H1 (cell line): ENCODE data around the gene SOHLH1. TPM values are rescaled to one million over a fixed set of nuclear protein-coding genes. Genes with fewer than 3 reads are reported as not detected.

ENCODE experiments used
- CTCF ChIA-PET: fragments of 300-600 bp; sonication (Branson Sonifier 250); formaldehyde crosslinking; loops from one replicate; lab custom pipeline; 2021; ENCODE audit not compliant: partially characterized antibody; lab: Charles Lee
- POLR2A ChIA-PET: fragments of 300-600 bp; sonication (Branson Sonifier 250); formaldehyde crosslinking; loops from one replicate; lab custom pipeline; 2021; ENCODE audit warnings: inconsistent platforms; ENCODE audit not compliant: partially characterized antibody; lab: Charles Lee
- DNase-seq, 2 experiments: peaks; one replicate each; pipeline versions ENCODE4 v3.0.0 to v3.0.0-alpha.2; 2010 to 2022; ENCODE audit warnings: low spot score in 2 of 2, low read depth in 1 of 2, mixed read lengths in 1 of 2
- FAIRE-seq: peaks from 2 replicates; lab custom pipeline; 2011; peaks lifted over from hg19 to GRCh38; lab: Jason Lieb, UNC
- H2AFZ ChIP-seq: 2 replicates; pipeline ENCODE4 v1.8.1; 2012; ENCODE audit warnings: low read length, inconsistent platforms
- H2AK5ac ChIP-seq: 2 replicates; pipeline ENCODE4 v1.6.1; 2013; ENCODE audit warnings: low read depth, low read length
- H2BK120ac ChIP-seq: replicated peaks from 2 replicates; pipeline ENCODE3; 2013; ENCODE audit warnings: low read depth, low read length, inconsistent platforms
- H2BK12ac ChIP-seq: 2 replicates; pipeline ENCODE4 v1.6.1; 2013; ENCODE audit warnings: low read depth, low read length
- H2BK15ac ChIP-seq: 2 replicates; pipeline ENCODE4 v1.6.1; 2013; ENCODE audit warnings: low read length
- H2BK20ac ChIP-seq: 2 replicates; pipeline ENCODE4 v1.6.1; 2013; ENCODE audit warnings: low read length
- H2BK5ac ChIP-seq: 2 replicates; pipeline ENCODE4 v1.6.1; 2013; ENCODE audit warnings: low read depth, low read length
- H3K14ac ChIP-seq: 2 replicates; pipeline ENCODE4 v1.6.1; 2013; ENCODE audit warnings: inconsistent platforms; ENCODE audit not compliant: insufficient read length
- H3K18ac ChIP-seq: 2 replicates; pipeline ENCODE4 v1.6.1; 2013; ENCODE audit warnings: low read length; ENCODE audit errors: extremely low read depth
- H3K23ac ChIP-seq: 2 replicates; pipeline ENCODE4 v1.6.1; 2013; ENCODE audit warnings: inconsistent platforms; ENCODE audit not compliant: insufficient read length
- H3K23me2 ChIP-seq: 2 replicates; pipeline ENCODE4 v1.6.1; 2013; ENCODE audit warnings: low read depth, low read length
- H3K27ac ChIP-seq: 2 replicates; pipeline ENCODE4 v1.6.1; 2011; ENCODE audit warnings: low read depth, low read length, inconsistent platforms
- H3K27me3 ChIP-seq, 4 experiments: replicated peaks in 1 of 4; 1 replicate in 1 of 4; 2 replicates in 3 of 4; pipeline versions ENCODE4 v1.6.1 to v1.8.1; 2011 to 2013; ENCODE audit warnings: low read length in 3 of 4, mild to moderate bottlenecking in 3 of 4, inconsistent platforms in 2 of 4, mixed read lengths in 2 of 4, moderate library complexity in 1 of 4; ENCODE audit not compliant: control insufficient read depth in 3 of 4, insufficient read depth in 3 of 4; ENCODE audit errors: extremely low read depth in 1 of 4
- H3K36me3 ChIP-seq, 4 experiments: 2 replicates each; pipeline versions ENCODE4 v1.6.1 to v1.8.1; 2011 to 2013; ENCODE audit warnings: mild to moderate bottlenecking in 4 of 4, low read length in 3 of 4, moderate library complexity in 2 of 4, control low read depth in 1 of 4, inconsistent platforms in 1 of 4; ENCODE audit not compliant: insufficient read depth in 4 of 4, control insufficient read depth in 2 of 4
- H3K4ac ChIP-seq: replicated peaks from 2 replicates; pipeline ENCODE3; 2013; ENCODE audit warnings: low read length, low read depth, mixed read lengths, inconsistent platforms; ENCODE audit not compliant: insufficient read length
- H3K4me1 ChIP-seq, 4 experiments: replicated peaks in 1 of 4; 1 replicate in 1 of 4; 2 replicates in 3 of 4; pipeline versions ENCODE4 v1.6.1 to v1.8.1; 2011 to 2013; ENCODE audit warnings: low read length in 3 of 4, inconsistent platforms in 2 of 4, mixed read lengths in 1 of 4; ENCODE audit not compliant: insufficient read depth in 4 of 4, control insufficient read depth in 3 of 4
- H3K4me2 ChIP-seq, 2 experiments: 2 replicates each; pipeline versions ENCODE4 v1.6.1 to v1.8.1; 2011 to 2013; ENCODE audit warnings: low read depth in 2 of 2, low read length in 2 of 2, control low read depth in 1 of 2, inconsistent platforms in 1 of 2, mild to moderate bottlenecking in 1 of 2; ENCODE audit not compliant: insufficient read depth in 1 of 2
- H3K4me3 ChIP-seq, 4 experiments: fragments of 200-600, 300-600 bp in 1 of 4; sonication (generic), shearing (Covaris generic), sonication (Bioruptor Twin) in 1 of 4; 2 replicates each; pipeline versions ENCODE4 v1.5.1 to v1.8.1; 2011 to 2016; ENCODE audit warnings: low read length in 4 of 4, low read depth in 3 of 4, control low read depth in 2 of 4, inconsistent platforms in 2 of 4, mild to moderate bottlenecking in 2 of 4, mixed read lengths in 1 of 4, moderate library complexity in 1 of 4; ENCODE audit not compliant: insufficient read depth in 2 of 4; ENCODE audit errors: extremely low read depth in 1 of 4
- H3K56ac ChIP-seq: replicated peaks from 2 replicates; pipeline ENCODE3; 2013; ENCODE audit warnings: low read depth, mild to moderate bottlenecking, mixed read lengths, low read length, inconsistent platforms; ENCODE audit not compliant: insufficient read length
- H3K79me1 ChIP-seq: 2 replicates; pipeline ENCODE4 v1.6.1; 2013; ENCODE audit warnings: low read depth, low read length, control low read depth
- H3K79me2 ChIP-seq, 2 experiments: 2 replicates each; pipeline versions ENCODE4 v1.6.1 to v1.8.1; 2012 to 2013; ENCODE audit warnings: low read length in 2 of 2, mild to moderate bottlenecking in 2 of 2, inconsistent platforms in 1 of 2; ENCODE audit not compliant: insufficient read depth in 2 of 2, control insufficient read depth in 1 of 2
- H3K9ac ChIP-seq, 4 experiments: replicated peaks in 1 of 4; 1 replicate in 1 of 4; 2 replicates in 3 of 4; pipeline versions ENCODE4 v1.6.1 to v1.8.1; 2011 to 2013; ENCODE audit warnings: low read depth in 3 of 4, low read length in 3 of 4, control low read depth in 2 of 4, mild to moderate bottlenecking in 2 of 4, moderate library complexity in 2 of 4, inconsistent platforms in 1 of 4; ENCODE audit errors: extremely low read depth in 1 of 4
- H3K9me3 ChIP-seq, 2 experiments: 2 replicates each; pipeline versions ENCODE4 v1.6.1 to v1.8.1; 2012 to 2013; ENCODE audit warnings: mild to moderate bottlenecking in 2 of 2, moderate library complexity in 2 of 2, control low read depth in 1 of 2, inconsistent platforms in 1 of 2, low read depth in 1 of 2, low read length in 1 of 2, mixed read lengths in 1 of 2; ENCODE audit not compliant: insufficient read depth in 2 of 2
- H4K20me1 ChIP-seq, 2 experiments: replicated peaks in 1 of 2; 2 replicates each; pipeline versions ENCODE3 to v1.8.1; 2011 to 2013; ENCODE audit warnings: inconsistent platforms in 2 of 2, low read length in 2 of 2, mild to moderate bottlenecking in 1 of 2; ENCODE audit not compliant: insufficient read depth in 2 of 2, control insufficient read depth in 1 of 2
- H4K5ac ChIP-seq: 2 replicates; pipeline ENCODE4 v1.6.1; 2013; ENCODE audit warnings: low read length, low read depth, mixed read lengths, inconsistent platforms; ENCODE audit not compliant: insufficient read length
- H4K8ac ChIP-seq: 2 replicates; pipeline ENCODE4 v1.8.0; 2013; ENCODE audit warnings: mild to moderate bottlenecking, moderate library complexity, low read length, inconsistent platforms; ENCODE audit not compliant: insufficient read depth; ENCODE audit errors: extremely low read depth
- H4K91ac ChIP-seq: replicated peaks from 2 replicates; pipeline ENCODE3; 2013; ENCODE audit warnings: low read length, mixed read lengths, inconsistent platforms; ENCODE audit not compliant: insufficient read length
- KDM4A ChIP-seq: IDR thresholded peaks from one replicate; pipeline ENCODE4 v1.7.1; 2012; ENCODE audit warnings: low read depth, mild to moderate bottlenecking, moderate library complexity, low read length, inconsistent platforms; ENCODE audit not compliant: severe bottlenecking
- WGBS, 2 experiments: shearing (Covaris generic) in 1 of 2; methylation state at CpG; one replicate each; pipeline versions ENCODE4 v1.1.6 to v1.1.7; 2013 to 2015; ENCODE audit warnings: low lambda C conversion rate in 2 of 2, mixed read lengths in 2 of 2, inconsistent platforms in 1 of 2, low coverage in 1 of 2, missing lambda C conversion rate in 1 of 2; ENCODE audit not compliant: insufficient replicate concordance in 2 of 2, insufficient coverage in 1 of 2, insufficient read length in 1 of 2; ENCODE audit errors: extremely low coverage in 1 of 2, missing lambda C conversion rate in 1 of 2; 5-methylcytosine and 5-hydroxymethylcytosine counted together
- polyA plus RNA-seq, 7 experiments: library from polyadenylated mRNA; depleted of rRNA in 3 of 7; stranded (reverse) in 5 of 7; unstranded in 2 of 7; fragments of >200 nt in 5 of 7; fragments of 200-250 nt in 2 of 7; gene quantifications; 1 replicate in 5 of 7; 2 replicates in 1 of 7; 4 replicates in 1 of 7; pipeline versions ENCODE4 v1.2.1 to v1.2.3, GENCODE V29; 2011 to 2013; ENCODE audit warnings: missing spikeins in 2 of 7, mixed read lengths in 2 of 7
- total RNA-seq: library from RNA; stranded (reverse); fragmentation: NEBNext Ultra II Directional; extraction: Animal tissue kit (Norgen Biotek cat#: 25700); gene quantifications from 2 replicates; pipeline ENCODE4 v1.2.1, GENCODE V29; 2021
- TF ChIP-seq, protein P1 (sequence below): IDR thresholded peaks from 2 replicates; pipeline ENCODE4 v1.6.1; 2011; ENCODE audit warnings: low read depth, mild to moderate bottlenecking, low read length; ENCODE audit not compliant: insufficient read depth

Gene SOHLH1
- total and polyA plus RNA-seq, 2 of the 8 experiments (the other 6 are each of a cell fraction or from before 2014, with no cell fraction given), result 0.11 TPM; not detected in 1

DNA sequence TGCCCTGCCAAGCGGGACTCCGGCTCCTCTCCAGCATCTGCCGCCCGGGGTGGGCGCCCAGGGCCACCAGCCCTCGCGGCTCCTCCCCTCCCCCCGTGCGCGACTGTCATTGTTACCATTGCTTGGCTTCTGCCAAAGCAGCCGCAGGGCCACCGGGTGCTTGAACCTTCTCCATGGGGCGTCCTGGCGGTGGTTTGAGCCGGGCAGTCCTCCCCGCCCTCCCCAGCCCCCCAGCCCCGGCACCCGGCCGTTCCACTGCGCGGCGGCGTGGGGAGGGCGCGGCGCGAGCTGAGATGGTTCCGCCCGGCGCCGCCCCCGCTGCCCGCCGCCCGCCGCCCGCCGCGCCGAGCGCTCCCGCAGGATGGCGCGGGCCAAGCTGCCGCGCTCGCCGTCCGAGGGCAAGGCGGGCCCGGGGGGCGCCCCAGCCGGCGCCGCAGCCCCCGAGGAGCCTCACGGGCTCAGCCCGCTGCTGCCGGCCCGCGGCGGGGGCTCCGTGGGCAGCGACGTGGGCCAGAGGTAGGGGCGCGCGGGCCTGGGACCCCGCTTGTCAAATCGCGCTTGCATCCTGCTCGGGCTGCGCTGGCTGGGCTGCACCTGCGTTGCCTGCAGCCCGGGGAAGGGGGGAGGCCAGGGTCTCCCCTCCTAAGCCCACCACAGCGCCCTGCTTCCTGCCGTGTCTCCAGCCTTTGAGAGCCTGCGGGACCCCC is 37.1 kb upstream of the SOHLH1 start:
- Histone ChIP-seq H3K9me3 (peaks cover 2 to 3% of the 10 kb centered on the region in 2 experiments; a peak in 3 of 4 replicates), H3K4me3 (peak overlapping the region in 1 of 4 experiments; percentile 48; a peak in 3 of 8 replicates), H3K4me1 (peaks cover 0 to 13% (median 8%) of the 10 kb centered on the region in 4 experiments; a peak in 4 of 7 replicates), H3K23ac (no peak overlapping the region), H3K79me2 (no peaks in the 10 kb centered on the region), H3K9ac (no peak overlapping the region), H2AFZ (no peak overlapping the region), H2BK15ac (no peak overlapping the region), H3K18ac (no peak overlapping the region), H2BK120ac (no peak overlapping the region), H3K23me2 (no peaks in the 10 kb centered on the region), H2BK12ac (no peak overlapping the region), H3K4ac (no peak overlapping the region), H3K36me3 (no peaks in the 10 kb centered on the region), H3K14ac (no peak overlapping the region), H4K8ac (peak overlapping the region; percentile 79), H3K79me1 (no peaks in the 10 kb centered on the region), H4K5ac (no peak overlapping the region), H2AK5ac (no peak overlapping the region), H4K91ac (no peak overlapping the region), H3K27ac (no peak overlapping the region), H3K4me2 (peak overlapping the region; percentile 33 to 64; a peak in 3 of 4 replicates), H2BK5ac (no peak overlapping the region), H4K20me1 (peaks cover 0 to 4% of the 10 kb centered on the region in 2 experiments), H3K56ac (no peak overlapping the region), H3K27me3 (peaks cover 0 to 14% (median 10%) of the 10 kb centered on the region in 4 experiments; a peak in 5 of 7 replicates), H2BK20ac (no peak overlapping the region)
- POLR2A ChIA-PET, result no interaction called here
- WGBS, 2 experiments, result 8% methylated on average over 4 of the region's 78 CpGs; no CpG with 5 or more reads in 1 of the 2 experiments
- no peak for FAIRE-seq
- no peak for DNase-seq
- TF ChIP-seq KDM4A, result peak; percentile 44
- TF ChIP-seq, protein P1, sequence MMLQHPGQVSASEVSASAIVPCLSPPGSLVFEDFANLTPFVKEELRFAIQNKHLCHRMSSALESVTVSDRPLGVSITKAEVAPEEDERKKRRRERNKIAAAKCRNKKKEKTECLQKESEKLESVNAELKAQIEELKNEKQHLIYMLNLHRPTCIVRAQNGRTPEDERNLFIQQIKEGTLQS, result no peak
- CTCF ChIA-PET, result interaction anchor here (1.2 to 2.4 kb wide), 2 partner anchors 33 to 35 kb away, joined by 3 to 8 read pairs; no protein-coding TSS in a partner anchor
